Testis (tissue), 3 donors: ENCODE measurements around the gene MACROD2. TPM values are rescaled to one million over a fixed set of nuclear protein-coding genes. Genes with fewer than 3 reads are reported as not detected.
"Not testable (repeated sequence)": the region's sequence is repeated elsewhere in the genome, so short reads cannot be mapped to it uniquely, and the experiment has no call there.

Experiments
- DNase-seq: peaks from one replicate; pipeline ENCODE4 v3.0.0-alpha.2; 2019
- H3K27ac ChIP-seq, 2 donors: fragments of 200-600 bp; sonication (generic); one replicate each; pipeline ENCODE4 v1.5.1; 2019
- H3K27me3 ChIP-seq: fragments of 200-600 bp; sonication (generic); one replicate; pipeline ENCODE4 v1.5.1; 2019
- H3K36me3 ChIP-seq: fragments of 200-600 bp; sonication (generic); one replicate; pipeline ENCODE4 v1.5.1; 2017; ENCODE audit warnings: low read depth; ENCODE audit errors: missing control alignments
- H3K4me1 ChIP-seq: fragments of 200-600 bp; sonication (generic); one replicate; pipeline ENCODE4 v1.5.1; 2019
- H3K4me3 ChIP-seq, 2 donors: fragments of 200-600 bp; sonication (generic); one replicate each; pipeline ENCODE4 v1.5.1; 2017 to 2019
- H3K9me3 ChIP-seq: fragments of 200-600 bp; sonication (generic); one replicate; pipeline ENCODE4 v1.5.1; 2017
- CTCF ChIP-seq, 3 experiments: fragments of 450-650 bp in 2 of 3; fragments of 200-600 bp in 1 of 3; sonication (generic) in 1 of 3; IDR thresholded peaks; one replicate each; pipeline ENCODE4 v1.5.1; 2016 to 2019; ENCODE audit warnings: antibody characterized with exemption in 3 of 3, mild to moderate bottlenecking in 2 of 3, moderate library complexity in 1 of 3
- POLR2A ChIP-seq: fragments of 450-650 bp; IDR thresholded peaks from one replicate; pipeline ENCODE4 v1.6.1; 2017; ENCODE audit warnings: antibody characterized with exemption, mild to moderate bottlenecking, moderate library complexity
- WGBS, 2 donors: methylation state at CpG; one replicate each; pipeline ENCODE4 v1.1.5; 2018; 5-methylcytosine and 5-hydroxymethylcytosine counted together
- intact Hi-C: fragments of 100-400 bp; cut with DNase I; formaldehyde crosslinking; loops from one replicate; pipeline ENCODE4 v1.15.1; 2023; ENCODE audit warnings: low total_unique reads
- polyA plus RNA-seq: library from polyadenylated mRNA; stranded (reverse); fragments of 350-450 nt; fragmentation: Illumina TruSeq; extraction: RNeasy Lipid Tissue Mini Kit (QIAGEN cat#74804); gene quantifications from one replicate; pipeline ENCODE4 v1.2.3, GENCODE V29; 2014; ENCODE audit warnings: low read depth, low replicate concordance; ENCODE audit not compliant: insufficient read depth
- total RNA-seq, 2 donors: library from RNA; depleted of rRNA; stranded (reverse); fragments of >200 nt; gene quantifications; one replicate each; pipeline ENCODE4 v1.2.3, GENCODE V29; 2016

MACROD2 gene
- total and polyA plus RNA-seq, 3 donors from 2014 or later, result 12.6 to 20.6 (median 16.8) TPM

GRCh38 chr20:14214046-14214445, 218.7 kb downstream of the MACROD2 start:
- TF ChIP-seq POLR2A (no peak), CTCF (IDR thresholded peaks at IDR 0.05) (no peak)
- no peak for DNase-seq
- no peak overlapping the region for H3K27ac ChIP-seq
- no peaks in the 10 kb centered on the region for H3K9me3 ChIP-seq
- intact Hi-C loops, result no loop called here
- no peaks in the 10 kb centered on the region for H3K27me3 ChIP-seq
- H3K4me3 ChIP-seq, result no peak overlapping the region
- 62 to 81% methylated on average over 1 of the region's 1 CpG for WGBS, 2 donors
- no peaks in the 10 kb centered on the region for H3K4me1 ChIP-seq
- no peaks in the 10 kb centered on the region for H3K36me3 ChIP-seq

GRCh38 chr20:14215880-14216279, 220.6 kb downstream of the MACROD2 start:
- H3K9me3 ChIP-seq, DNase-seq, H3K27me3 ChIP-seq, H3K4me1 ChIP-seq, H3K36me3 ChIP-seq, intact Hi-C loops, H3K27ac ChIP-seq, H3K4me3 ChIP-seq: not testable (repeated sequence)
- WGBS, 2 donors, result 89 to 98% methylated on average over 1 of the region's 1 CpG

- Histone ChIP-seq H3K36me3 (no peaks in the 10 kb centered on the region), H3K9me3 (no peaks in the 10 kb centered on the region), H3K4me3 (no peak overlapping the region), H3K4me1 (no peaks in the 10 kb centered on the region), H3K27me3 (no peaks in the 10 kb centered on the region), H3K27ac (no peak overlapping the region)
- TF ChIP-seq POLR2A (no peak), CTCF (IDR thresholded peaks at IDR 0.05) (no peak)
- 70 to 94% methylated on average over 2 to 4 of the region's 4 CpGs for WGBS, 2 donors
- intact Hi-C loops, result no loop called here
- no peak for DNase-seq
These were observed 224.6 kb downstream of the MACROD2 start for GRCh38 chr20:14219801-14220461.

GRCh38 chr20:14220986-14221385, 225.7 kb downstream of the MACROD2 start:
- no peaks in the 10 kb centered on the region for H3K4me1 ChIP-seq
- no peak overlapping the region for H3K27ac ChIP-seq
- H3K4me3 ChIP-seq, result no peak overlapping the region
- H3K27me3 ChIP-seq, result no peaks in the 10 kb centered on the region
- H3K36me3 ChIP-seq, result no peaks in the 10 kb centered on the region
- TF ChIP-seq POLR2A (no peak), CTCF (IDR thresholded peaks at IDR 0.05) (no peak)
- no peaks in the 10 kb centered on the region for H3K9me3 ChIP-seq
- intact Hi-C loops, result no loop called here
- 80 to 81% methylated on average over 1 of the region's 1 CpG for WGBS, 2 donors
- DNase-seq, result no peak

GRCh38 chr20:14223806-14224205, 228.5 kb downstream of the MACROD2 start:
- 94 to 96% methylated on average over 3 of the region's 3 CpGs for WGBS, 2 donors
- TF ChIP-seq POLR2A (no peak), CTCF (IDR thresholded peaks at IDR 0.05) (no peak)
- no peaks in the 10 kb centered on the region for H3K36me3 ChIP-seq
- H3K4me1 ChIP-seq, result no peaks in the 10 kb centered on the region
- no peaks in the 10 kb centered on the region for H3K9me3 ChIP-seq
- intact Hi-C loops, result no loop called here
- no peaks in the 10 kb centered on the region for H3K27me3 ChIP-seq
- no peak overlapping the region for H3K4me3 ChIP-seq
- no peak for DNase-seq
- H3K27ac ChIP-seq, result no peak overlapping the region

DNA sequence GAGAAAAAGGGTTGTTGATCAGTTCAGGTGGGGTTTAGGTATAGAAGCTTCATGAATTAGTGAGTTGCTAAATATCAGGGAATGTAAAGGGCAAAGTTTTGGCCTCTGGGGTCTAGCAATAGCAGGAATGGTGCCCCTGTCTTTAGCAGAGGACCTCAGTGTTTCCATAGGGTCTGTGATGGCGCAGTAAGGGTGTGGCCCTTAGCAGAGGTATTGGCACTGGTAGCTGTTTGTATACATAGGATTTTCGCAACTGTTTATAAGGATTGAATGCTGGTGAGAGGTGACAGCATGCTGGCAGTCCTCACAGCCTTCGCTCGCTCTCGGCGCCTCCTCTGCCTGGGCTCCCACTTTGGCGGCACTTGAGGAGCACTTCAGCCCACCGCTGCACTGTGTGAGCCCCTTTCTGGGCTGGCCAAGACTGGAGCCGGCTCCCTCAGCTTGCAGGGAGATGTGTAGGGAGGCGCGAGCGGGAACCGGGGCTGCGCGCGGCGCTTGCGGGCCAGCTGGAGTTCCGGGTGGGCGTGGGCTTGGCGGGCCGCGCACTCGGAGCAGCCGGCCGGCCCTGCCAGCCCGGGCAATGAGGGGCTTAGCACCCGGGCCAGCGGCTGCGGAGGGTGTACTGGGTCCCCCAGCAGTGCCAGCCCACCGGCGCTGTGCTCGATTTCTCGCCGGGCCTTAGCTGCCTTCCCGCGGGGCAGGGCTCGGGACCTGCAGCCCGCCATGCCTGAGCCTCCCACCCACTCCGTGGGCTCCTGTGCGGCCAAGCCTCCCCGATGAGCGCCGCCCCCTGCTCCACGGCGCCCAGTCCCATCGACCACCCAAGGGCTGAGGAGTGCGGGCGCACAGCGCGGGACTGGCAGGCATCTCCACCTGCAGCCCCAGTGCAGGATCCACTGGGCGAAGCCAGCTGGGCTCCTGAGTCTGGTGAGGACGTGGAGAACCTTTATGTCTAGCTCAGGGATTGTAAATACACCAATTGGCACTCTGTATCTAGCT, 231.0 kb downstream of the MACROD2 start:
- WGBS, 2 donors, result 34 to 38% methylated on average over 3 to 49 of the region's 53 CpGs
- peak overlapping the region; percentile 39 to 60 for H3K4me3 ChIP-seq
- H3K27me3 ChIP-seq, intact Hi-C loops, H3K4me1 ChIP-seq, H3K27ac ChIP-seq, H3K9me3 ChIP-seq, H3K36me3 ChIP-seq, DNase-seq: not testable (repeated sequence)
